ENCODE data around the gene MLLT6.

GRCh38 chr17:38721802-38722201, 16.7 kb downstream of the MLLT6 start:
- TF ChIP-seq POLR2A (IDR thresholded peaks at IDR 0.05; ENCODE audit: low read length) (no peak), GATA1 (IDR thresholded peaks at IDR 0.05; ENCODE audit: low read depth, low read length) (no peak)
